Spleen (tissue), 7 donors: Measurements from ENCODE around the gene RXRB.

Experiments
- CTCF ChIP-seq, 11 experiments: fragments of 200-600 bp in 7 of 11; fragments of 450-650 bp in 4 of 11; sonication (generic) in 4 of 11; IDR thresholded peaks in 8 of 11; conservative IDR thresholded peaks in 3 of 11; 1 replicate in 7 of 11; 2 replicates in 4 of 11; pipeline versions ENCODE4 v1.4.0 to v1.8.0; 2016 to 2021; ENCODE audit warnings: antibody characterized with exemption in 11 of 11, inconsistent platforms in 4 of 11, mild to moderate bottlenecking in 1 of 11
- POLR2A ChIP-seq, 3 donors: fragments of 450-650 bp; IDR thresholded peaks; one replicate each; pipeline ENCODE4 v1.5.1; 2017; ENCODE audit warnings: antibody characterized with exemption in 3 of 3, mild to moderate bottlenecking in 1 of 3
- POLR2AphosphoS5 ChIP-seq, 3 donors: sonication (generic); formaldehyde crosslinking; IDR thresholded peaks; one replicate each; pipeline ENCODE4 v1.5.1; 2017; ENCODE audit warnings: antibody characterized with exemption in 3 of 3
- donor health status: DM: no; HTN: no; CAD: no; lungs with moderate emphysema.
- donor health status: DM: no; HTN: no; CAD: no.
- donor health status: DM: no; HTN: no; CAD: no.

- TF ChIP-seq CTCF (IDR thresholded peaks at IDR 0.05 in 8 of 11, conservative IDR thresholded peaks at IDR 0.05 in 3 of 11) (no peak), POLR2AphosphoS5 (IDR thresholded peaks at IDR 0.05) (no peak), POLR2A (IDR thresholded peaks at IDR 0.05) (no peak)
Observed at GRCh38 chr6:33189164-33189563, 11.3 kb downstream of the RXRB start.
